DMS 273 (cell line): ENCODE results near the gene AGPS.

ENCODE experiments used
- DNase-seq: peaks from one replicate; lab custom pipeline; 2025; ENCODE audit not compliant: unreplicated experiment; lab: John Stamatoyannopoulos, UW

The AGPS gene

DNA sequence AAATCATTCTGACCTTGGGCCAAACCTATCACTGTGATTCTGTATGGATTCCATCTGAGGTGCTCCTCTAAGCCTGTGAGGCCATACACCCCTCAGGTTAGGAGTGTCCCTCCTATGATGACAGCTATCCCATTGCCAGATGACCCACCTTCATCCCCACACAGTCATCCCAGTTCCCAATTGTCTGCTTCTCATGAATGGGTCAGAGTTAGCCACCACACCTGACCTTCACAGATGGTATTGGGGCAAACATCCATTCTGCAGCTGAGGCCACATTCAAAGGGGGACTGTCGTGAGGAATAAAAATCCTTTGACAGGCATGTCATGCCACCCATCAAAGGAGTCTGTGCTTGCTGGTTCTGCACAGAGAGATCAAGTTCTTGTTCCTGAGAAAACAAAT, 155.2 kb downstream of the AGPS start:
- no peak for DNase-seq

DNA sequence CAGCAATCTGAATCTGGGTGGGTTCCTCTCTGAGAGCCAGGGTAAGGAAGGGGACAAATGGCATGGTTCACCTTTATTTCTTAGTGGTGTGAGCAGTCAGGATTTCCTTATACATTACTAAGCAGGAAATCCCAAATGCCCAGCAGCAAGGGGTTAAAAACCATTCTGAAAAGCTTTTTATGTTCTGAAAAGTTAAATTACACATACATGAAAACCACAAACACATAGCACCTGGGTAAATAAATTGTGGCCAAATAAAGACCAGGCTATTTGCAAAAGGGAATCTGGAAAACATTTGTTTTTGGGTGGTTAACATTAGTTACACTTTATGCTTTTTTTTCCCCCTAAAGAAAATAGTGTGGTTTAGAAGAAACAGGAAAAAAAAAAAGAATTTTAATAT, 156.1 kb downstream of the AGPS start:
- DNase-seq: no peak

DNA sequence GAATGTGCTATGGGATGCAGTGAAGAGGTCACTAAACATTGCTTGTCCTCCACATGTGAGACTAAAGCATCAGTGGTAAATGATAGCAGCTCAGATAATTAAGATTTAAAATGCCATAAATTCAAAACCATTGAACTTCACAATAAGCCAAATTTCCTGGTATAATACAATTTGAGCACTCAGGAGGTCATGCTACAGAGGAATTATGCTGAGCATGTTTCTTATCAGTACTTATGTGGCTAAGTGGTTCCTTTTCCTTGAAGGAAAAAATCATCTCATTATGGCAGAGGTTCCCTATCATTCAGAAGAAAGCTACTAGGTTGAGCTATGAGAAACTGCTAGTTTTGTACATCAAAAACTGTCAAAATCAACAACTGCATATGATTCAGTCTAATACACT, 156.6 kb downstream of the AGPS start:
- no peak for DNase-seq

DNA sequence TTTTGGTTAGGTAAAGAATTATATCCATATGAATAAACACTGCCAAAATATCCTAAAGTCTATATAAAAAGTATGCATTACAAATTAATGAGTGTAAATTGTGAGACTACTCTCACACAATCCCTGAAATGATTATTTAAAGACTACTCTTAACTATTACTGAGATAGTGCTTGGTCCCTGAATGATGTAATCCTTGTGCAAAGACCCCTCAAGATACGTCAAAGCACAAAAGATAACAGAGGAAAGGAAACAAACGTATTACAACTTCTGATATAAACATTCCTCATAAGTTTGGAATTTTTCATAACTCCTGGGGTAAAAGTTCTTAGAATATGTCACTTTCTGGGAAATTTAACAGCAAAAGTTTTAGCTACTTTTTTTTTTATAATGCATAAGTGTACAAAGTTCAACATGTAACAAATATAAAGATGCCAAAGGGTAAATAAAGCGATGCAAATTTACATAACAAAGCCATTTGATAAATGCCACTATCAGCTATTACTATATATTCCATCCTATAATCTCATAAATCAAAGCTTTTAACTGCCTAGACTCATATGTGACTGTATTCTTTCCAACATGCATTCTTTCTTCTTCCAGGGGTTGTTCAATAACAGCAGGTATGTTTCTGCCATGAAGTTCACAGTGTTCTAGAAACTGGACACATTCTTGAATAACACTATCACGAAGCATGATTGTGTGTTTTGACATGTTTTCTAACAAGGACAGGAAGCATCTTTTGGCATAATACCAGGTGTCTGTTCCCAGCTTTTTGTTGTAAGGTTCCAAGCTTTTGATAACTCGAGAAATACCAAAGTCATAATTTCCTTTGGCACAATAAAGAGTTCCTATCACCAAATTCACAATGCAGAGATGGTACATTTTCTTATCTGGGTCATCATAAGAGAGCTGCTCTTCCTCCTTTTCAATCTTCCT, 158.0 kb downstream of the AGPS start:
- DNase-seq: no peak

DNA sequence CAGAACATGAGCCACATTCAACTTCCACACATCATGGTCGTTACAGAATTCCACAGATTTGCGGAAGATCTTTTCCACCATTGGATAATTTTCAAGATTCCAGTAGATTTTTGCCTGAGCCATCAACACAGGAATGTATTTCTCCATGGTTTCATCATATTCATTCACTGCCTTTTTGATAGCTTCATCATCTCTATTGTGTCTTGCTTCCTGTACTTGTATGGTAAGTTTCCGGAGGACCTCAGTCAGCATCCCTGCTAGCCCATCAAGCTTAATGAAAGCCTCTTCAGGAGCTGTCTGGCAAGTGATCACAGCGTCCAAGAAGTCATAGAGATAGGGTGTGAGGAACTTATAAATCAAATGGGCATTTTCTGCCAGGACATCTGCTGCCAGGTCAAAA, 158.8 kb downstream of the AGPS start:
- DNase-seq: peak; percentile 27

DNA sequence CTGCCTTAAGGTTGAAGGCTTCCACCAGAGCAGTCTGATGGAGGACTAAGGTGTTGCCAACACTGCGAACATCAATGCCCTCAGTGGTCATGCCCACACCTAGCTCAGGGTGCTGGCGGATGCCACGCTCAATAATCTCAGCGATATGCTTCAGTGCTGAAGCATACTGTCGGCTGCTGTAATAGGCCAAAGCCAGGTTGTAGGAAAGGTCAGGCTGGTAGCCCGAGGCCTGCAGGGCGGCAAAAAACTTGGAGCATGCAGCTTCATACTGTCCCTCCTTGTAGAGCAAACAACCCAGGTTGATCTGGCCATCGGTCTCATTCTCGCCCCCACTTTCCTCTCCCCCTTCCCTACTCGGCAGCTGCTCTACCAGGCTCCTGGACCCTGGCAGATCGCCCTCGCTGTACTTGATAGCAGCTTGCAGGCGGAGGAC, 159.4 kb downstream of the AGPS start:
- peak; percentile 94 for DNase-seq

DNA sequence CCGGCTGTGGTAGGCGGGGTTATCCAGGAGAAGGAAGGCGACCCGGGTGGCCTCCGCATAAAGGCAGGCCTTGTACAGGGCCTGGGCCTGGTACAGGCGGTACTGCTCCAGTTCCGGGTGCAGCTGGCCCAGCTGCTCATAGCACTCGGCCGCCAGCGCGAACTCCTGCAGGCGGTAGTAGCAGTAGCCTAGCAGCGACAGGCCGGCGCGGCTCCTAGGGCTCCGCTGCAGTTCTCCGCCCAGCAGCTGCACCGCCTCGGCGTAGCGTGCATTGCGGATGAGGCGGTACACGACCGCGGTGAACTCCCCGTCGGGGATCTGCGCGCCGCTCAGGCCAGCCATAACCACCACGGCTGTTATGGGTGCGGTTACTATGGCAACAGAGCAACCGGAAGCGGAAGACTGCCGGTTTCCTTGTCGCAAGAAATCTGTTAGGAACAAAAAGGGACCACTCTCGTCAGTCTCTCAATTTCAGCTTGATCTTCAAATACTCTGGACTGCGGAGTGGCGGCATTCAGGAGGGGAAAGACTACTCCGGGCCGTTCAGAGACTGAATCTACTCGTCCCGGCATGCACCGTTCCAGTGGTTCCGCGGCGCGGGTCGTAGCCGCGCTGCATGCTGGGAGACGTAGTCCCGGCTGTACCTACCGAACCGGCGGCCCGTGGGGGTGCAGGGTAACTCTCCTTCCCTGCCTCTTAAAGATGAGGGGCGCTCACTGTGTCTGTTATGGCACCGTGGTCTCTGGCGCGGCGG, 160.0 kb downstream of the AGPS start:
- peak; percentile 97 for DNase-seq

DNA sequence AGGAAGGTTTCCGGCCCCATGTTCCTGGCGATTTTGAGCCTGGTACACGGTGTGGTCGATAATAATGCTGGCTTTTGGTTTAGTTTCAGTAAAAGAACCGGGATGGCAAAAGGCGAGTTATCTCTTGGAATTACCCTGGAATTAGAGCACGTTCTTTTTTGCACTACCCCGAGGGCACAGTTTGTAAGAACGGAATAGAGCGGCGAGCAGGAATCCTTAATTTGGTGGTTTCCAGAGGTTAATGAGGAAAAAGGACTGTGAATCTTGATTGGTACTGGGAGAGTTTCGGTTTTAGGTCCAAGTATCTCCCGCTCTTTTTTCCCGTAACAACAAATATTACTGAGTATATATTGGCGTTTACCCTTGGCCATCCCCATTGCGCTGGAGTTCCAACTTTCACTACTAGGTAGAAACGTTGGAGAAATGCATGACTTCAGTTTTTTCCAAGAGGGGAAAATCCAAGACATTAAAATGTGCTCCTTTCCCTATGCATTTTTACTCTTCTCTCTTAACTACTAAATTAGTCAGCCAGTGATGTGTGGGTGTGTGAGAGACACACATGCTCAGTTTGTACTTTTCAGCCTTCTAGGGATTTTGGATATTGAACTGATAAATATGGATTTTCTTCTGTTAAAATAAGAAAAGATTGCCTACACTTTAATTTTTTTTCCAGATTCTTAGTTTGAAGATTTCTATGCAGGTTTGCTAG, 160.8 kb downstream of the AGPS start:
- peak; percentile 78 for DNase-seq

DNA sequence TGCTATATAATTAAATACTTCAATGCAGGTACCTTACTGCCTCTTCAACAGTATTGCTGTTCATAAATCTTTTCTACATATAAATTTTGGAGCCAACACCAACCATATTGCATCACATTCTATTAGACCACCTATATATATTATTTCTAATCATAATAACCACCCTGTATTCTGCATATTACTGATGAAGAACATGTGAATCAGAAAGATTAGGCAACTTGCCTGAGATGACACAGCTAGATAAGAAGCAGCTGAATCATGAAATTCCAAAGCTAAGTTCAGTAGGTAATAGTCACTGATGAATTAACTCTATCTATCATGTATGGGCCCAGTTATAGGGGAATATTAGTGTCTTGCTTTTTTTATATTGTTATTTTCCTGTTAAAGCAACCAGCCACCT, 161.8 kb downstream of the AGPS start:
- no peak for DNase-seq

DNA sequence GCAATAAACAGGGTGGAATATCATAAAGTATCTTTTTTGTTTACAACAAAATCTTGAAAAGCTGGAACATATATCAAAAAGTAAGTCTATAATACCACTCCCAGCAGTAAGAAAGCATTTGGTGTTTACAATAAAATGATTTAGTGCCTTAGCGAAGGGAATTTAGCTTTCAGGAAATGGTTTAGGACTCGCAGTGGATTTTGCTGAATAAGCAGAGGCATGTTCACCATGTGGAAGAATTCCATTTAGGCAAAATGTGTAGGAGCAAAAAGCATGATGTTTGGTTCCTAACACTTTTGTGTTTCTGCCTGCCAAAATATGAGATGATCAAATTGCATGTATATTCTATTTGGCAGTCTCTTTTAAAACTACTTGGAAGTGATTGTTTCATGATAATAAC, 163.6 kb downstream of the AGPS start:
- peak; percentile 63 for DNase-seq

DNA sequence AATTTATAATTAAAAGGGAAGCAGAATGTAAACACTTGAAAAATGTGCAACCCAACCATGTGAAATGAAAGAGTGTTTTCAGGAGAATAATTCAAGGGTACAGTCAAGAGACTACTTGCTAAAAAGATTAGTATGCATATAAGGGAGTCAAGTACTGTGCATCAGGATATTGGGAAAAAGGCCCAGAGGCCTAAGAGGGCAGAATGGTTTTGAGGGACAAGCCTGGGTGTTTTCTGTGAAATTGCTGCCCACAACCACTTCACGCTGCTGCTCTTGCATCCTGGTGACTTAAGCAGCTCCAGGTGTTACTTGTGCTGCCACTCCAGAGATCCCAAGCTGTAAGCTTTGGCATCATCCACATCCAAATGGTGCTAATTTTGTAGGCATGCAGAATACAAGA, 165.2 kb downstream of the AGPS start:
- no peak for DNase-seq

DNA sequence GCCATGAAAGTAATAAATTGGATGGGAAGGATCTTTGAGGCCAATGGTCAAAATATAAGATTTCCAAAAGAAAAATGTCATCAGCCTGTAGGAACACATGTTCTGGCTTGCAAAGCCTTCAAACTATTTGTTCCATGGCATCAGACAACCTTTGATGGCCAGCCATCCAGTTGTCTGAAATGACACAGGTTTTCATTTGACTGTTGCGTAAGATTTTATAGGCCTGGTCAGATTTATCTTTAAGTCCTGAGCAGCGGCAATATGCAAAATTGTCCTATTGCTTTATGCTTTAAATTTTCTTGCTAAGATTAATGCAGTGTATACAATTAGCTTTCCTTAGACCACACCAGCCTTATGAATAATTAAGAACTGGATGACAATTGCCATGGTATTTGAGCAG, 167.1 kb downstream of the AGPS start:
- no peak for DNase-seq

DNA sequence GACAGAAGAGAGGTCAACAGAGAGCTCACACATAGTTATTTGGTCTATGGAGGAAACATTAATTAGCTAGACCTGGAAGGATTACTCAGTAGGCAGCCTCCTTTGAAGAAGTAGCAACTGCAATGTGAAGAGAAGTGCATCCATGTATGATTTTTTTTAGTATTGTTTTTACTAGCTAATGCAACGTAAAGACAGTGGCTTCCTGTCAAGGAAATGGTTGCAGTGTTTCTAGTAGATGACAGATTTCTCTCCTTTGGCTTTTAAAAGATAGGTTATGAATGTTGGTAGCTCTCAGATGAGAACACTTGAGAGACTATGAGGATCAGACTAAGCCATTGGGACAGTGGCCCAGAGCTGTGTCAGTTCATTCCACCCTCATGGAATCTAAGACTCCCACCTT, 175.8 kb downstream of the AGPS start:
- no peak for DNase-seq

DNA sequence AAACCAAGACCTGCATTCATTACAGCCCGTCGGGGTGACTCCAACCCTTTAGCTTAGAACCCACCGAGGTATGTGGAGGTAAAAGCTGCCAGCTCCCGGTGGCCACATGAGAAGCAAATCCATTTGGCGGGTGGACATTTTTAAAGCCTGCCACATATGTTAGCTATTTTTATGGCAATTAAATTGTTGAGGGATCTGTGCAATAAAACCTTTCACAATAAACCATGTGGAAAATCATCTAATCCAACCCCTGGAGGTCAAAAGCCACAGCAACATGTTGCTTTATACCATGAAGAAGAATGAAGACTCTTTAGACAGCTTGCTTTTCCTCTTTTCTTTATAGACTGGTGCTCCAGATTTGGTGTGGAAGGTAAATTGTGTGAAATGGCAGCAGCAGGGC, 176.3 kb downstream of the AGPS start:
- DNase-seq: peak; percentile 74

DNA sequence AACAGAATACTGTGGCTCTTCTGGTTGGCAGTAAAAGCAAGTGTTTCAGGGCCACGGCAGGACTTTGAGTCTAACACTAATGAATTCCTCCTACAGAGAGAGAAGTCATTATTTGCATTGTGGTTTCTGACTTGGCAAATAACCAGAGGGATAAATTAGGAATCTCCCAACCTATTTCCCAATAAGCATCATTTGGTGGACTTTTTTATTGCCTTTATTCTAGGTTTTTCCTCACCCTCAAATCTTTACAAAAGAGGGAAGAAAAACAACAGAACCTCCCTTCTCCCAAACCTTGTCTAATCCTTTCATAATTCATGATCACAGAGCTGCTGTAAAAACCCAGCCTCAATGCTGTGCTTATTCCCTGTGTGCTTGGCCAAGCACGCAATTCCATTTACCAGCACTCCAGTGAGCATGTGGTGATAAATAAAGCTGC, 179.7 kb downstream of the AGPS start:
- DNase-seq: peak; percentile 90

DNA sequence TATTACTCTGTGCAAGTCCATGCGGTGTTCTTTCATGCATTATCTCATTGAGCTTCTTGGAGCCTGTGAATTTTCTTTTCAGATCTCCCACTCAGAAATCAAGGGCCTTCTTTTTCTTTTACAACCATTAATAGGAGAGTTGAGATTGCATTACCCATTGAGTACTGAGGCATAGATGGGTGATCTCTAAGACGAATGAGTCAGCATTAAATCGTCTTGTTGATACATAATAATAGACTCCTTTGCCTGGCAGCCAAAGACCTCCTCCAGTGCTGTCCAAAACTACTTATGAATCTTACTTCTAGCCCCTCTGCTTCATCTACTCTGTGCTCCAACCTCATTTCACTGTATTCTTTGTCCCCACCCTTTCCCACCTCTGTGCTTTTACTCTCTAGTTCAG, 180.5 kb downstream of the AGPS start:
- peak; percentile 71 for DNase-seq

DNA sequence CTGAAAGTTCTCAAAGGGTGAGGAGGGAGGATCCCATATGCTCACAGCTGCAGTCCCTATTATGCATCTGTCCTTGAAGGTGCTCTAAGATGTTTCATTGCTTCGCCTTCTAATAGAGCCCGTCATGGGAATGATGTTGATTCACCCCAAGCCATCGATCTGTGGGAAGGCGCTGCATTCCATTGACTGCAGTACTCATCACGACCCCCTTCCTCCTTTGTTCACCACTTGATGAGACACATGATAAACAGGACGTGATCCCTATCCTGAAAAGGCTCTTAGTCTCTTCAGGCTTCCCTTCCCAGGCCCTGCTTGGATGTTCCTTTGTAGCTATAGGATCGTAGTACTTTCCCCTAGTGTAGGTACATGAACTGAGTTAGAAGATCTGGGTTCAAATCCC, 181.8 kb downstream of the AGPS start:
- DNase-seq: no peak

DNA sequence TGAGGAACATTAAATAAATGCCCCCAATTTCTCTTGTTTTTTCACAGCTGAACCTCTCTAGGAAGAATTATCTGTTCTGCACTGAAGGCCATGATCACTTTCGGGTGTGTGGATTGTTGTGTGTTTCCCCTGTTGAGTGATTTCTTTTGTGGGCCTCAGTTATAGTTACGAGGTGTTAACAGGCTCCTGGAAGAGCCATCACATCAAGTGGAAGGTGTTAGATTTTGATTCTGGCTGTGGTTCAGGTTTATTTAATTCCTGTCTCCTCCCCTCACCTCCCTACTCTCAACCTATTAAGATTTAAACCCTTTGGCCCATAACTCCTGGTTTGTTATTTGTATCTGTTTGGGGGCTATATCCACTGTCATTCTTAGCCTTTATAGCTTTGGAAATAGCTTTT, 182.8 kb downstream of the AGPS start:
- DNase-seq: no peak

DNA sequence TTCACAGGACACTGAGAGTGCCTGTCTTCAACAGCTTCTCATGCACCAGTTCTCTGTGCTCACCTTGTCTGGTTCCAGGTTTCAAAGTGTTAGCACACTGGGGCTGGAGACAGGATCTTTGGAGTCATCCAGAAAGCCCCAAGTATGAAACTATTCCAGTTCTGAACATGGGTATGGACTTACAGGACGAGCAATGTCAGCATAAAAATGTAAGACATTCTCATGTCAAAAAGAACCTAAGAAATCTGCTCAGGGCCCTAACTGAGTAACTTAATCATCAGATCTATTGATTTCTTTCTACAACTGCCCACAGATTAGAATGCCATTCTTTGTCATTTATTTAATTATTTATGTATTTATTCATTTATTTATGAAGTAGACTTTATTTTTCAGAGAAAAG, 184.5 kb downstream of the AGPS start:
- no peak for DNase-seq

DNA sequence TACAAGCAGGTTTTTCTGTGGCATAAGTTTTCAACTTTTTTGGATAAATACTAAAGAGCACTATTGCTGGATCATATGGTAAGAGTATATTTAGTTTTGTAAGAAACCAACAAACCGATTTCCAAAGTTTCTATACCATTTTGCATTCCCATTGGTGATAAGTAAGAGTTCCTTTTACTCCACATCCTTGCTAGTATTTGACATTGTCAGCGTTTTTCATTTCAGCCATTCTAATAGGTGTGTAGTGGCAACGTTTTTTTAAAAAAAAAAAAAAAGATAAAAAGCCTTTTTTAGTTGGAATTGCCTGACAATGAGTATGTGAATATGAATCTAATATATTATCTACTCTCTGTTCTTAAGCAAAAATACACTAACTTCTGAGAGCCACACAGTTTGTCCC, 185.9 kb downstream of the AGPS start:
- no peak for DNase-seq

DNA sequence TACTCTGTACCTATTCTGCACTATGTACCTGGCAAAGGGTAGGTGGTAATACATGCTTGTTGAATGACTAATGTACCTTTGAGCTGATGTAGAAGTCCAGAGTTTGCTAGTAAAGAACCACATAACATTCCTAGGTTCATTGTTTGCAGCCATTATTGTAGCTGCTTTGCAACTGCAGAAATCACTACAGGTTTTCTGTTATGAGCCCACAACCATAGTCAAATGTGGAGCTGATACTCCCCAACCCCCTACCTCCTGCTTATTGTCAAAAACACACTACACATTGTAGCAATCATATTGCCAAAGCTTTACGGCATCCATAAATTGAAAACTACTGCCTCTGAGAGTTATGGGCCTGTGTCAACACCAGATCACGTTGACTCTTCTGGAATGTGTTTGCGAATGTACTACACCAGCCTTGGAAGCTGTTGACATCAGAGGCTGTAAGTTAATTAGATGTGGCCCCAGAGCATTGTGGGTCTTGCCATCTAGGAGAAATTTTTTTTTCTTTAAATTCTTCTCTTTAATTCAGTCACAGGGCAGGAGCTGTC, 187.0 kb downstream of the AGPS start:
- DNase-seq: no peak
